ENCODE measurements around the gene CACNA1C. TPM values are rescaled to one million over a fixed set of nuclear protein-coding genes. Genes with fewer than 3 reads are reported as not detected.

Gene CACNA1C
- total RNA-seq, 1 donor from 2014 or later = 11.7 TPM

GRCh38 chr12:2297658-2298057 lies 244.9 kb downstream of the CACNA1C start:
- Mint-ChIP-seq H3K4me3 (ENCODE audit: low read depth) (no peak overlapping the region), H3K4me1 (ENCODE audit: low read depth) (no peaks in the 10 kb centered on the region), H3K27ac (no peak overlapping the region), H3K36me3 (ENCODE audit: insufficient read depth) (no peaks in the 10 kb centered on the region), H3K27me3 (peaks cover 27% of the 10 kb centered on the region), H3K9me3 (ENCODE audit: low read depth) (no peaks in the 10 kb centered on the region)
- TF ChIP-seq CTCF (IDR thresholded peaks at IDR 0.05; ENCODE audit: unreplicated experiment) = no peak
- DNase-seq (ENCODE audit: low spot score, unreplicated experiment) = no peak

- Mint-ChIP-seq H3K27me3 (peaks cover 35% of the 10 kb centered on the region), H3K9me3 (ENCODE audit: low read depth) (no peaks in the 10 kb centered on the region), H3K36me3 (ENCODE audit: insufficient read depth) (no peaks in the 10 kb centered on the region), H3K4me3 (ENCODE audit: low read depth) (no peak overlapping the region), H3K4me1 (ENCODE audit: low read depth) (no peaks in the 10 kb centered on the region), H3K27ac (no peak overlapping the region)
- TF ChIP-seq CTCF (IDR thresholded peaks at IDR 0.05; ENCODE audit: unreplicated experiment) = no peak
- DNase-seq (ENCODE audit: low spot score, unreplicated experiment) = no peak
Observed at GRCh38 chr12:2298556-2299200, 245.9 kb downstream of the CACNA1C start.

GRCh38 chr12:2299206-2299605 lies 246.4 kb downstream of the CACNA1C start:
- no peaks in the 10 kb centered on the region for H3K36me3 Mint-ChIP-seq (ENCODE audit: insufficient read depth)
- no peak for TF ChIP-seq CTCF (IDR thresholded peaks at IDR 0.05; ENCODE audit: unreplicated experiment)
- H3K27me3 Mint-ChIP-seq = peaks cover 40% of the 10 kb centered on the region
- no peak for DNase-seq (ENCODE audit: low spot score, unreplicated experiment)
- H3K9me3 Mint-ChIP-seq (ENCODE audit: low read depth) = no peaks in the 10 kb centered on the region
- H3K4me3 Mint-ChIP-seq (ENCODE audit: low read depth) = no peak overlapping the region
- H3K27ac Mint-ChIP-seq = no peak overlapping the region
- no peaks in the 10 kb centered on the region for H3K4me1 Mint-ChIP-seq (ENCODE audit: low read depth)

GRCh38 chr12:2300168-2300567 lies 247.4 kb downstream of the CACNA1C start:
- Mint-ChIP-seq H3K4me3 (ENCODE audit: low read depth) (no peak overlapping the region), H3K36me3 (ENCODE audit: insufficient read depth) (no peaks in the 10 kb centered on the region), H3K27me3 (peaks cover 46% of the 10 kb centered on the region), H3K27ac (no peak overlapping the region), H3K9me3 (ENCODE audit: low read depth) (no peaks in the 10 kb centered on the region), H3K4me1 (ENCODE audit: low read depth) (no peaks in the 10 kb centered on the region)
- DNase-seq (ENCODE audit: low spot score, unreplicated experiment) = no peak
- TF ChIP-seq CTCF (IDR thresholded peaks at IDR 0.05; ENCODE audit: unreplicated experiment) = no peak

- no peaks in the 10 kb centered on the region for H3K9me3 Mint-ChIP-seq (ENCODE audit: low read depth)
- DNase-seq (ENCODE audit: low spot score, unreplicated experiment) = no peak
Observed at GRCh38 chr12:2300886-2301285, 248.1 kb downstream of the CACNA1C start.

More at GRCh38 chr12:2300886-2301285, 248.1 kb downstream of the CACNA1C start:
- Mint-ChIP-seq H3K36me3 (ENCODE audit: insufficient read depth) (no peaks in the 10 kb centered on the region), H3K27ac (no peak overlapping the region), H3K4me3 (ENCODE audit: low read depth) (no peak overlapping the region), H3K4me1 (ENCODE audit: low read depth) (no peaks in the 10 kb centered on the region), H3K27me3 (peaks cover 45% of the 10 kb centered on the region)
- TF ChIP-seq CTCF (IDR thresholded peaks at IDR 0.05; ENCODE audit: unreplicated experiment) = no peak

All from progenitor cell of endocrine pancreas (in vitro differentiated cells).